NCI-H526 (cell line): ENCODE measurements around the gene ELP4.
A peak's percentile ranks its signal among the peaks of the same experiment; 100 is the strongest.
"Not testable (repeated sequence)": the region's sequence is repeated elsewhere in the genome, so short reads cannot be mapped to it uniquely, and the experiment has no call there.

Source experiments
- DNase-seq, 2 experiments: peaks; one replicate each; lab custom pipeline; 2025; lab: John Stamatoyannopoulos, UW

ELP4 gene

DNA sequence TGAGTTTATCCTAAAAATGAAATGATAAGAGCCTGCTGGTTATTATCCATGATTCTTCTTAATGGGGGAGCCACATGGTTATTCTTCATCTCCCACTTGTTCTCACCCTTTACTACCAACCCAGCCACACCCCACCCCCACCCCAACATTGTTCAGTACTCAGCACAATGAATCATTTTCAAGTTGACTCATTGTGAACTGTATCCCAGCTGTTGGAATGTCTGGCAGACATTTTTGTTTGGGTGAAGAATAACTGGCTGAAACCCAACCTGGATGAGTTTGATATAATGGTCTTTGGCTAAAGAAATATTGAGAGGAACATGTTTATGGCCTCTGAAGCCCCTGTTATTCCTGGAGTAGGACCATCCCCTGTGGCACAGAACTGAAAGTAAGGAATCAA lies 136.2 kb downstream of the ELP4 start:
- no peak for DNase-seq

- no peak for DNase-seq
These were observed 136.6 kb downstream of the ELP4 start for GRCh38 chr11:31646216-31646615.

GRCh38 chr11:31649129-31649966 lies 139.8 kb downstream of the ELP4 start:
- no peak for DNase-seq

- no peak for DNase-seq
These were observed 141.6 kb downstream of the ELP4 start for GRCh38 chr11:31651208-31651607.

GRCh38 chr11:31651822-31652221 lies 142.3 kb downstream of the ELP4 start:
- no peak for DNase-seq

- DNase-seq: no peak
These were observed 143.0 kb downstream of the ELP4 start for GRCh38 chr11:31652528-31652927.

DNA sequence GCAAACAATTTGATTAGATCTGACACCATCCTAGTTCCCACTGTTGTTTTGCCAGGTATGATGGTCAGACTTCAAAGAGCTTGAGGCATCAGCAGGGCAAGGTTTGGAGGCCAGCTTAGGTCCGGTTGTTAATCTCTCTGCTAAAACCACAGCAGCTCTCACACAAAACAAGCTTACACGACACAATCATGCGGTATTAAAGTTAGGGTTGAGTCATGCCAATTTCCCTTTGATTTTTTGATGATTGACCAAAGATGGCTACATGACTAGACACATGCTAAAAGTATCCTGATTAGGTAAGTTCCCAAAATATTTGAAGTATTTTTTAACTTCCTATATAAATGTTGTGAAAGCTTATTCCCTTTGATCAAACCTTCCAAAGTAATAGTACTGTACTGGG lies 145.9 kb downstream of the ELP4 start:
- no peak for DNase-seq

DNA sequence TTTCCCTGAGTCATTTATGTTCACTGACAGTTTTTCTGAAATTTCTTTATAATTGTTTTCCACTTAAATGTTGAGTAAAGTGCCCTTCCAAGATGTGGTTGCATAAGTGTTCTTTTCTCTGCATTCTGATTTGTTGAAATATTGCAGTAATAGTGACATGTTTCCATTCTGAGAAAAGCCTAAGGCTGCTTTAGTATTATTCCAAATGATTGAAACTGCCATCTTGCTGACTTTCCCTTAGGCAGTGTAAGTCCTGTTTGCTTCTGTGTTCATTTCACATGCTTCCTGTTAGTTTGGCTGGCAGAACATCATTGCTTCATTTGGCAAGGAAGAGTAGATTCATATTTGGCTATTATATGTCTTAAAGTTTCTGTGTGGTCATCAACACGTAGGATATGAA lies 146.5 kb downstream of the ELP4 start:
- DNase-seq: no peak

DNA sequence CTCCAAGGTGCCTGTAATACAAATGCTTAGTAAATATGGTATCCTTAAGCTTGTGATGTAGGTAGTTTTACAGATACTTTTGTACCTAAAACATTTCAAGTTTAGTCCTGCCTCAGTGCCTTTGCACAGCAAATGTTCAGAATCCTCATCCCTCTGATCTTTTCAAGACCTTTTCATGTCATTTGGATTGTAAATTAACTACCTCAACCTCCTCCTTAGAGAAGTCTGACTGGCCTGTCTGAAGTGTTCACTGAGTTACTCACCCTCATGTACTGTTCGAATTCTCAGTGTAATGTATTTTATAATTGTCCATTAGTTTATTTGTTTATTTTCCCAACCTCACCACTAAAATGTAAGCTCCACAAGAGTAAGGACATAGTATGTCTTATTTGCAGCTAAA lies 147.5 kb downstream of the ELP4 start:
- DNase-seq: no peak

GRCh38 chr11:31664129-31664528 lies 154.6 kb downstream of the ELP4 start:
- no peak for DNase-seq

DNA sequence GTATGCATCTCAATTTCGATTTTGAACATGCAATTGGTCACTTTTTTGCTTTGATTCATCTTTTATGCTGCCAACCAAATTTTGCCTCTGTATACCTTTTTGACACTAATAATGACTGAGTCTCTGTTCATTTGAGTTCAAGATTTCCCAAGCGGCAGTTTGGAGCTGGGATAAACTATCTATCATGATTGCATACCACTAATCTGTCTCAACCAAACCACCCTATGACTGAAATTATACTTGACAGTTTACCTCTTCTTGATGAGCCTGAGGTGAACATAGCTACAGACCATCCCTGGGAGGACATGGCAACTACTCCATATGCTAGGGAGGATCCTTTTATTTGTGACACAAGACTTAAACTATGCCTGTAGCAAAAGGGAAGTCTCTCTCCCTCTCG lies 155.4 kb downstream of the ELP4 start:
- no peak for DNase-seq

DNA sequence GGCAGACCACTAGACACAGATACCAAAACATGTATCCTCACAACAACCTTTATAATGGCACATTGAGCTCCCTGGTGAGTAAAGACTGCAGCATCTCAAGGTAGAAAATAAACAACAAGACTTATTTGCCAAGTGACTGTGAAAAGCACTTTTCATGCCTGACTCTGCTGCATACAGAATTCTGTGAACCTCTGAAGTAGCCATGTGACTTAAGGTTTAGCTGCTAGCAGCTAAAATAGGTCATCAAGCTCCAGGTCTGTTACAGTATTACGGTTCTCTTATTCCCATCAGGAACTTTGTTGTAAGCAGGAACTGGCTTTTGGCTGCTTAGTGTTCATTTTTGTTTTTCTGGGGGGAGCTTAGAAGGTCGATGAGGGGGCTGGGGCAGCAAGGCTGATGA lies 162.1 kb downstream of the ELP4 start:
- DNase-seq: no peak

GRCh38 chr11:31673108-31673507 lies 163.5 kb downstream of the ELP4 start:
- DNase-seq: peak in 1 of 2 experiments; percentile 48

- DNase-seq: no peak
These were observed 166.9 kb downstream of the ELP4 start for GRCh38 chr11:31676280-31676982.

GRCh38 chr11:31680770-31681169 lies 171.2 kb downstream of the ELP4 start:
- DNase-seq: no peak

- no peak for DNase-seq
These were observed 177.7 kb downstream of the ELP4 start for GRCh38 chr11:31687256-31687655.

- DNase-seq: no peak
These were observed 178.3 kb downstream of the ELP4 start for GRCh38 chr11:31687861-31688260.

DNA sequence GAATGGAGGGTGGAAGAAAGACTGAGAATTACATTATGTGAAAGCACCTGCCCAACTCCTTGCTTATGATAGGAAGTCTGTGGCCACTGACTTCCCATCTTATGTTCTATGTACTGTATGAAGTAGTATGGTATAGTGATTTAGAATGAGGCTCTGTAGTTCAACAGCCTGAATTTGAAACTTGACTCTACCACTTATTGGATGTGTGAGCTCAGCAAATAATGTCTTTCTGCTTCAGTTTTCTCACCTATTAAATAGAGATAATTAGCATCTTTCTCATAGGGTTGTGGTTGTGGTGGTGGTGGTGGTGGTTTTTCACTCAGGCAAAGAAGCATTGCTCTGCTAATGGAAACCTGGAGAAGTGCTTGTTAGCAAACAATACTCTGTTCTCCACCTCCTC lies 180.0 kb downstream of the ELP4 start:
- no peak for DNase-seq

- DNase-seq: no peak
These were observed 180.5 kb downstream of the ELP4 start for GRCh38 chr11:31690041-31690440.

GRCh38 chr11:31690516-31690915 lies 180.9 kb downstream of the ELP4 start:
- no peak for DNase-seq

DNA sequence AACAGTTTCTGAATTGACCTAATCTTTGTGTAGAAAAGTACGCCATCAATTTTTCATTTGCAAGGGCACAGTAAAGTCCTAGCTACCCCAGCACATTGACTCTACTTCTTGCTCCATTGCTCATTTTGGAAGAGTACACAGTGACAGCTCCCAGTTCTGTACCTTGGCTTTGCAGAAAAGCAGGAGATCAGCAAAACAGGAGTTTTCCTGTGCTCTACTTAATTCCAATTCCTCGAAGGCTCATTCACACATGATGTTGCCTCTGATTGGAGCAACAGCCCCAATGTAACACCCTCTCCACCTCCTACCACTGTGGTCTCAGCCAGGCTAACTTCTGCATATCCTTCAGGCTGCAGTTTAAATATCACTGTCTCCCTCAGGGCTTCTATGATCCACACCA lies 182.9 kb downstream of the ELP4 start:
- DNase-seq: no peak

GRCh38 chr11:31697049-31697448 lies 187.5 kb downstream of the ELP4 start:
- not testable (repeated sequence) for DNase-seq

GRCh38 chr11:31699066-31699465 lies 189.5 kb downstream of the ELP4 start:
- no peak for DNase-seq

GRCh38 chr11:31702966-31703365 lies 193.4 kb downstream of the ELP4 start:
- DNase-seq: peak in 1 of 2 experiments; percentile 29
